H9 (cell line): Measurements from ENCODE around the gene TMEM270. TPM values are rescaled to one million over a fixed set of nuclear protein-coding genes. Genes with fewer than 3 reads are reported as not detected.
A peak's percentile ranks its signal among the peaks of the same experiment; 100 is the strongest.

ENCODE experiments used
- DNase-seq: peaks from one replicate; pipeline ENCODE4 v3.0.0-alpha.2; 2017
- H2AFZ ChIP-seq: one replicate; pipeline ENCODE4 v1.6.1; 2013; ENCODE audit warnings: mild to moderate bottlenecking, low read length, control low read depth, moderate library complexity
- H2AK5ac ChIP-seq: 2 replicates; pipeline ENCODE4 v1.6.1; 2013; ENCODE audit warnings: low read length, control low read depth, mixed read lengths; ENCODE audit not compliant: insufficient read length
- H2BK120ac ChIP-seq: one replicate; pipeline ENCODE4 v1.6.1; 2013; ENCODE audit warnings: low read depth, mild to moderate bottlenecking, low read length, control low read depth, inconsistent platforms; ENCODE audit not compliant: poor library complexity, severe bottlenecking
- H2BK12ac ChIP-seq: 2 replicates; pipeline ENCODE4 v1.6.1; 2013; ENCODE audit warnings: low read length, control low read depth, mixed read lengths, low read depth; ENCODE audit not compliant: insufficient read length
- H2BK15ac ChIP-seq: 2 replicates; pipeline ENCODE4 v1.6.1; 2013; ENCODE audit warnings: low read depth, low read length, control low read depth
- H2BK20ac ChIP-seq: one replicate; pipeline ENCODE4 v1.6.1; 2013; ENCODE audit warnings: low read depth, mild to moderate bottlenecking, low read length, control low read depth, inconsistent platforms; ENCODE audit not compliant: poor library complexity, severe bottlenecking
- H2BK5ac ChIP-seq: 2 replicates; pipeline ENCODE4 v1.6.1; 2013; ENCODE audit warnings: low read length, control low read depth, mixed read lengths; ENCODE audit not compliant: insufficient read length
- H3K14ac ChIP-seq: 2 replicates; pipeline ENCODE4 v1.6.1; 2013; ENCODE audit warnings: low read length, control low read depth; ENCODE audit not compliant: insufficient read depth
- H3K18ac ChIP-seq: 2 replicates; pipeline ENCODE4 v1.6.1; 2013; ENCODE audit warnings: low read depth, mild to moderate bottlenecking, mixed read lengths, low read length, control low read depth; ENCODE audit not compliant: insufficient read length
- H3K23ac ChIP-seq: 2 replicates; pipeline ENCODE4 v1.6.1; 2013; ENCODE audit warnings: low read length, control low read depth, mixed read lengths, low read depth; ENCODE audit not compliant: insufficient read length
- H3K23me2 ChIP-seq: 2 replicates; pipeline ENCODE4 v1.6.1; 2013; ENCODE audit warnings: low read depth, mild to moderate bottlenecking, mixed read lengths, low read length, control low read depth; ENCODE audit not compliant: insufficient read length, poor library complexity, severe bottlenecking
- H3K27ac ChIP-seq: 2 replicates; pipeline ENCODE4 v1.5.1; 2013; ENCODE audit warnings: low read length, control low read depth, mixed read lengths, low read depth; ENCODE audit not compliant: insufficient read length
- H3K27me3 ChIP-seq: 2 replicates; pipeline ENCODE4 v1.6.1; 2013; ENCODE audit warnings: low read length, control low read depth, inconsistent platforms; ENCODE audit not compliant: insufficient read depth
- H3K4ac ChIP-seq: 2 replicates; pipeline ENCODE4 v1.6.1; 2013; ENCODE audit warnings: low read depth, mild to moderate bottlenecking, control low read depth, inconsistent platforms, low read length, moderate library complexity
- H3K4me1 ChIP-seq: 2 replicates; pipeline ENCODE4 v1.6.1; 2013; ENCODE audit warnings: low read length, control low read depth, inconsistent platforms; ENCODE audit not compliant: insufficient read depth
- H3K4me2 ChIP-seq: 2 replicates; pipeline ENCODE4 v1.6.1; 2013; ENCODE audit warnings: low read length, control low read depth, mixed read lengths; ENCODE audit not compliant: insufficient read length, insufficient read depth
- H3K56ac ChIP-seq: 2 replicates; pipeline ENCODE4 v1.6.1; 2013; ENCODE audit warnings: low read depth, mild to moderate bottlenecking, mixed read lengths, low read length, control low read depth; ENCODE audit not compliant: insufficient read length
- H3K79me1 ChIP-seq: 2 replicates; pipeline ENCODE4 v1.6.1; 2013; ENCODE audit warnings: low read depth, mild to moderate bottlenecking, moderate library complexity, low read length, control low read depth, inconsistent platforms; ENCODE audit not compliant: insufficient read depth, poor library complexity, severe bottlenecking
- H3K79me2 ChIP-seq: 2 replicates; pipeline ENCODE4 v1.6.1; 2013; ENCODE audit warnings: low read length, control low read depth, inconsistent platforms; ENCODE audit not compliant: insufficient read depth
- H3K9ac ChIP-seq: 2 replicates; pipeline ENCODE4 v1.6.1; 2013; ENCODE audit warnings: low read length, control low read depth, mixed read lengths; ENCODE audit not compliant: insufficient read length; ENCODE audit errors: extremely low read depth
- H3K9me3 ChIP-seq: one replicate; pipeline ENCODE4 v1.6.1; 2013; ENCODE audit warnings: low read depth, low read length, inconsistent platforms; ENCODE audit not compliant: control insufficient read depth
- H3T11ph ChIP-seq: one replicate; pipeline ENCODE4 v1.6.1; 2013; ENCODE audit warnings: mild to moderate bottlenecking, low read length, control low read depth, inconsistent platforms
- H4K20me1 ChIP-seq: one replicate; pipeline ENCODE4 v1.6.1; 2013; ENCODE audit not compliant: control insufficient read depth, insufficient read length, insufficient read depth
- H4K5ac ChIP-seq: 2 replicates; pipeline ENCODE4 v1.6.1; 2013; ENCODE audit warnings: low read depth, mild to moderate bottlenecking, mixed read lengths, low read length, control low read depth; ENCODE audit not compliant: insufficient read length
- H4K8ac ChIP-seq: replicated peaks from 2 replicates; pipeline ENCODE4 v1.6.1; 2013; ENCODE audit warnings: low read length, control low read depth, mixed read lengths, low read depth; ENCODE audit not compliant: insufficient read length
- H4K91ac ChIP-seq: 2 replicates; pipeline ENCODE4 v1.6.1; 2013; ENCODE audit warnings: low read depth, mild to moderate bottlenecking, moderate library complexity, mixed read lengths, low read length, control low read depth; ENCODE audit not compliant: insufficient read length
- H3K27ac Mint-ChIP-seq, 3 experiments: 2 replicates in 2 of 3; 3 replicates in 1 of 3; pipeline ENCODE4 v1.8.0; 2020 to 2021; ENCODE audit warnings: mixed read lengths in 3 of 3, mild to moderate bottlenecking in 1 of 3, moderate library complexity in 1 of 3
- H3K27me3 Mint-ChIP-seq: 2 replicates; pipeline ENCODE4 v1.8.0; 2021; ENCODE audit warnings: low read depth, mild to moderate bottlenecking, moderate library complexity, mixed read lengths
- H3K36me3 Mint-ChIP-seq, 3 experiments: 2 replicates in 2 of 3; 3 replicates in 1 of 3; pipeline ENCODE4 v1.8.0; 2020 to 2021; ENCODE audit warnings: low read depth in 3 of 3, mixed read lengths in 3 of 3; ENCODE audit not compliant: insufficient read depth in 1 of 3
- H3K4me1 Mint-ChIP-seq, 2 experiments: 2 replicates each; pipeline ENCODE4 v1.8.0; 2020; ENCODE audit warnings: mixed read lengths in 2 of 2
- H3K4me3 Mint-ChIP-seq, 2 experiments: 2 replicates in 1 of 2; 3 replicates in 1 of 2; pipeline ENCODE4 v1.8.0; 2020 to 2021; ENCODE audit warnings: mild to moderate bottlenecking in 2 of 2, mixed read lengths in 2 of 2, moderate library complexity in 1 of 2
- H3K9me3 Mint-ChIP-seq, 2 experiments: 2 replicates in 1 of 2; 3 replicates in 1 of 2; pipeline ENCODE4 v1.8.0; 2020; ENCODE audit warnings: mild to moderate bottlenecking in 2 of 2, mixed read lengths in 2 of 2, moderate library complexity in 1 of 2
- CTCF ChIP-seq: fragments of 200-600 bp; sonication (generic); conservative IDR thresholded peaks from 3 replicates; pipeline ENCODE4 v1.8.0; 2021; ENCODE audit warnings: antibody characterized with exemption, mild to moderate bottlenecking
- WGBS: extraction: QIAGEN DNeasy Blood & Tissue Kit; methylation state at CpG from one replicate; pipeline ENCODE4 v1.1.7; 2013; ENCODE audit warnings: missing lambda C conversion rate, low lambda C conversion rate, mixed read lengths; ENCODE audit not compliant: insufficient read length; ENCODE audit errors: extremely low coverage; 5-methylcytosine and 5-hydroxymethylcytosine counted together
- total RNA-seq: library from RNA; stranded (reverse); gene quantifications from 2 replicates; pipeline ENCODE4 v1.2.1, GENCODE V29; 2021

TMEM270 gene
- total RNA-seq, 1 experiment from 2014 or later = not detected

- peaks cover 6 to 18% of the 10 kb centered on the region in 2 experiments for H3K4me1 Mint-ChIP-seq
- H3K9me3 ChIP-seq = no peaks in the 10 kb centered on the region
Measured at GRCh38 chr7:73900286-73900685, 39.3 kb downstream of the TMEM270 start.

More at GRCh38 chr7:73900286-73900685, 39.3 kb downstream of the TMEM270 start:
- H3K4me3 Mint-ChIP-seq = no peak overlapping the region
- Histone ChIP-seq H4K5ac (no peak overlapping the region), H2BK120ac (no peak overlapping the region), H3K4me1 (peaks cover 2% of the 10 kb centered on the region; the same call in 1 of the 2 replicates), H3K79me2 (no peaks in the 10 kb centered on the region), H3T11ph (no peak overlapping the region), H4K91ac (no peak overlapping the region), H3K23me2 (no peaks in the 10 kb centered on the region), H4K20me1 (no peaks in the 10 kb centered on the region), H3K4me2 (no peak overlapping the region), H3K14ac (no peak overlapping the region), H3K79me1 (no peaks in the 10 kb centered on the region), H3K27ac (no peak overlapping the region), H3K56ac (no peak overlapping the region), H2AFZ (no peak overlapping the region), H3K23ac (no peak overlapping the region), H3K18ac (no peak overlapping the region), H2AK5ac (no peak overlapping the region), H2BK12ac (no peak overlapping the region), H4K8ac (no peak overlapping the region), H3K9ac (no peak overlapping the region), H2BK20ac (no peak overlapping the region), H2BK5ac (no peak overlapping the region), H2BK15ac (no peak overlapping the region), H3K27me3 (no peaks in the 10 kb centered on the region; the same call in 1 of the 2 replicates), H3K4ac (no peak overlapping the region)
- peaks cover 14 to 20% of the 10 kb centered on the region in 2 experiments; a peak in 4 of 5 replicates for H3K9me3 Mint-ChIP-seq
- no peaks in the 10 kb centered on the region for H3K27me3 Mint-ChIP-seq
- H3K27ac Mint-ChIP-seq = no peak overlapping the region
- no peak for TF ChIP-seq CTCF
- H3K36me3 Mint-ChIP-seq = peaks cover 4 to 17% (median 7%) of the 10 kb centered on the region in 3 experiments; a peak in 5 of 7 replicates
- peak; percentile 34 for DNase-seq
- no CpG with 5 or more reads among the region's 5 CpGs for WGBS
